CD8-positive, alpha-beta memory T cell (primary cell): ENCODE data around the gene SYTL3. TPM values are rescaled to one million over a fixed set of nuclear protein-coding genes. Genes with fewer than 3 reads are reported as not detected.
"Not testable (repeated sequence)": the region's sequence is repeated elsewhere in the genome, so short reads cannot be mapped to it uniquely, and the experiment has no call there.

Source experiments
- CTCF ChIA-PET: fragments of 350-600 bp; sonication (Branson Sonifier 250); formaldehyde crosslinking; loops from one replicate; lab custom pipeline; 2021; ENCODE audit warnings: antibody characterized with exemption; lab: Charles Lee
- POLR2A ChIA-PET: fragments of 350-600 bp; sonication (Branson Sonifier 250); formaldehyde crosslinking; loops from one replicate; lab custom pipeline; 2021; ENCODE audit warnings: antibody characterized with exemption; lab: Charles Lee
- DNase-seq, 5 donors: peaks; one replicate each; pipeline versions ENCODE4 v3.0.0 to v3.0.0-alpha.2; 2020 to 2022; ENCODE audit warnings: mixed read lengths in 1 of 5
- H3K27ac ChIP-seq: one replicate; pipeline ENCODE4 v1.7.0; 2013; ENCODE audit warnings: low read depth, mild to moderate bottlenecking, low read length, moderate library complexity
- H3K27me3 ChIP-seq: 2 replicates; pipeline ENCODE4 v1.7.0; 2013; ENCODE audit warnings: low read length, mild to moderate bottlenecking; ENCODE audit not compliant: insufficient read depth, poor library complexity, severe bottlenecking
- H3K36me3 ChIP-seq: 2 replicates; pipeline ENCODE4 v1.7.0; 2013; ENCODE audit warnings: mild to moderate bottlenecking, low read length, moderate library complexity; ENCODE audit not compliant: insufficient read depth
- H3K4me1 ChIP-seq: 2 replicates; pipeline ENCODE4 v1.7.0; 2013; ENCODE audit warnings: mild to moderate bottlenecking, low read length, moderate library complexity; ENCODE audit not compliant: insufficient read depth
- H3K4me3 ChIP-seq: 2 replicates; pipeline ENCODE4 v1.7.0; 2013; ENCODE audit warnings: mild to moderate bottlenecking, low read length
- H3K9me3 ChIP-seq: 2 replicates; pipeline ENCODE4 v1.7.0; 2013; ENCODE audit warnings: mild to moderate bottlenecking, low read length
- H3K27ac Mint-ChIP-seq, 8 donors: one replicate each; pipeline ENCODE4 v1.8.0; 2020 to 2021; ENCODE audit warnings: mixed read lengths in 8 of 8, mild to moderate bottlenecking in 6 of 8, inconsistent platforms in 3 of 8, moderate library complexity in 3 of 8
- H3K27me3 Mint-ChIP-seq, 2 donors: one replicate each; pipeline ENCODE4 v1.8.0; 2020 to 2021; ENCODE audit warnings: mixed read lengths in 2 of 2, mild to moderate bottlenecking in 1 of 2, moderate library complexity in 1 of 2
- H3K36me3 Mint-ChIP-seq, 3 donors: one replicate each; pipeline ENCODE4 v1.8.0; 2020 to 2021; ENCODE audit warnings: mixed read lengths in 3 of 3, inconsistent platforms in 1 of 3, mild to moderate bottlenecking in 1 of 3
- H3K4me1 Mint-ChIP-seq, 3 donors: one replicate each; pipeline ENCODE4 v1.8.0; 2020 to 2021; ENCODE audit warnings: mixed read lengths in 3 of 3, inconsistent platforms in 1 of 3, mild to moderate bottlenecking in 1 of 3
- H3K4me3 Mint-ChIP-seq, 7 donors: one replicate each; pipeline ENCODE4 v1.8.0; 2020 to 2021; ENCODE audit warnings: mixed read lengths in 7 of 7, mild to moderate bottlenecking in 6 of 7, moderate library complexity in 4 of 7, inconsistent platforms in 2 of 7
- H3K9me3 Mint-ChIP-seq, 5 donors: one replicate each; pipeline ENCODE4 v1.8.0; 2020 to 2022; ENCODE audit warnings: mixed read lengths in 5 of 5, mild to moderate bottlenecking in 3 of 5, moderate library complexity in 2 of 5, inconsistent platforms in 1 of 5
- polyA plus RNA-seq: library from polyadenylated mRNA; unstranded; fragments of 300-500 nt; fragmentation: Illumina TruSeq; gene quantifications from one replicate; pipeline ENCODE4 v1.2.3, GENCODE V29; 2021
- total RNA-seq, 2 experiments: library from RNA; stranded (reverse); gene quantifications; one replicate each; pipeline ENCODE4 v1.2.3, GENCODE V29; 2021

The SYTL3 gene
- total and polyA plus RNA-seq, 3 experiments from 2014 or later, result 19.5 to 102 (median 96.6) TPM

DNA sequence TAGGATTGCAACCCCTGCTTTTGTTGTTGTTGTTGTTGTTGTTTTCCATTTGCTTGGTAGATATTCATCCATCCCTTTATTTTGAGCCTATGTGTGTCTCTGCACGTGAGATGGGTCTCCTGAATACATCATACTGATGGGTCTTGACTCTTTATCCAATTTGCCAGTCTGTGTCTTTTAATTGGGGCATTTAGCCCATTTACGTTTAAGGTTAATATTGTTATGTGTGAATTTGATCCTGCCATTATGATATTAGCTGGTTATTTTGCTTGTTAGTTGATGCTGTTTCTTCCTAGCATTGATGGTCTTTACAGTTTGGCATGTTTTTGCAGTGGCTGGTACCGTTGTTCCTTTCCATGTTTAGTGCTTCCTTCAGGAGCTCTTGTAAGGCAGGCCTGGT lies 31.6 kb upstream of the SYTL3 start:
- H3K27ac ChIP-seq, H3K27me3 ChIP-seq, H3K9me3 ChIP-seq, H3K4me3 ChIP-seq, DNase-seq, H3K4me3 Mint-ChIP-seq, H3K4me1 ChIP-seq, H3K9me3 Mint-ChIP-seq, H3K27me3 Mint-ChIP-seq, POLR2A ChIA-PET: not testable (repeated sequence)
- CTCF ChIA-PET, result interaction anchor here (0.9 kb wide), 1 partner anchor 397 kb away, joined by 3 read pairs; no protein-coding TSS in a partner anchor
- peaks cover 27% of the 10 kb centered on the region for H3K36me3 ChIP-seq
- Mint-ChIP-seq H3K27ac (peak overlapping the region in 7 of 8 donors; percentile 43 to 86 (median 62)), H3K4me1 (peaks cover 21 to 27% (median 25%) of the 10 kb centered on the region in 3 donors), H3K36me3 (peaks cover 18 to 96% (median 26%) of the 10 kb centered on the region in 3 donors)

DNA sequence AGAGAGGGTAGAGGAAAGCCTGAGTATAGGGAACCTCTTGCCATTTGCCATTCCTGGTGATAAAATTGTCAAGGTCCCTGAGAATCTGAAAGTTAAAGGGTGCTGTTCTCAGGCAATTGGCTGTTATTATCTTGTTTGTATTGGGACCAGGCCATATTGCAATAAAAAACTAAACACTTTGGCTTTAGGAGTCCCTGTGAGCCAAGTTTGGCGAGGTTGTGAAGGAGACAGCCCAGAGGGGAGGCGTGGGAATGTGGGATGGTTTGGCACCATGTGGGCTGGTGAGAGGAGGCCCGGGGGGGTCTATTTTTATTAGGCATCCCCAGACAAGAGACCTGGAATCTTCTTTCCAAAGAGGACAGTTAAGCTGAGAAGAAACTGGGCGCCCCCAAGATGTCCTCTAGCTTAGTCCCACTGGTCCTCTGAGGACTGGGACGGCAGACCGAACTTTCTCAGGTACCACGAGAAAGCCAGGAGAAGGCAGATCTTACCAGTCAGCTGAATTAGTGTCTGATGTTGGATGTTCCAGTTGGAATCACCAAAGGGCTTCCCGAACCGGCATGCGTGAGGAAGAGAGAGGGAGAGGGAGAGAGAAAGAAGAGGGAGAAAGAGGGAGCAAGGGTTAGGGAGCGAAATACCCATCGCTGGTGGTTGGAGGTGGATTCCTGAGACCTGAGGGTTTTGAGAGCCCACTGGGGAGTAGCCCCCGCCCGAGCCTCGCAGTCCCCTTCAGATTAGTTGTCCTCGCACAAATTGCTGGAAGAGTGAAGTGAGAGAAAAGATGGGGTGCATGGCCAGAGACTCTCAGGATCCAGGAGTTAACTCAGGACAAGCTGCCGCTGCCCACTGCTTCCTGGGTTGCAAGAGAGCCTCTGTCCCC lies 29.7 kb upstream of the SYTL3 start:
- H3K4me1 Mint-ChIP-seq, result peaks cover 20 to 27% (median 25%) of the 10 kb centered on the region in 3 donors
- H3K9me3 Mint-ChIP-seq, result no peaks in the 10 kb centered on the region
- H3K4me3 Mint-ChIP-seq, result no peak overlapping the region
- peak overlapping the region in 6 of 8 donors; percentile 4 to 73 (median 56) for H3K27ac Mint-ChIP-seq
- H3K36me3 Mint-ChIP-seq, result peaks cover 10 to 96% (median 20%) of the 10 kb centered on the region in 3 donors
- H3K4me3 ChIP-seq, result no peak overlapping the region
- no peaks in the 10 kb centered on the region for H3K9me3 ChIP-seq
- H3K36me3 ChIP-seq, result peaks cover 24% of the 10 kb centered on the region
- H3K27me3 Mint-ChIP-seq, result no peaks in the 10 kb centered on the region
- ChIA-PET CTCF (interaction anchor here (0.8 kb wide), 1 partner anchor 73 kb away, joined by 3 read pairs; no protein-coding TSS in a partner anchor), POLR2A (no interaction called here)
- H3K4me1 ChIP-seq, result no peaks in the 10 kb centered on the region
- no peaks in the 10 kb centered on the region for H3K27me3 ChIP-seq
- no peak overlapping the region for H3K27ac ChIP-seq
- no peak for DNase-seq

DNA sequence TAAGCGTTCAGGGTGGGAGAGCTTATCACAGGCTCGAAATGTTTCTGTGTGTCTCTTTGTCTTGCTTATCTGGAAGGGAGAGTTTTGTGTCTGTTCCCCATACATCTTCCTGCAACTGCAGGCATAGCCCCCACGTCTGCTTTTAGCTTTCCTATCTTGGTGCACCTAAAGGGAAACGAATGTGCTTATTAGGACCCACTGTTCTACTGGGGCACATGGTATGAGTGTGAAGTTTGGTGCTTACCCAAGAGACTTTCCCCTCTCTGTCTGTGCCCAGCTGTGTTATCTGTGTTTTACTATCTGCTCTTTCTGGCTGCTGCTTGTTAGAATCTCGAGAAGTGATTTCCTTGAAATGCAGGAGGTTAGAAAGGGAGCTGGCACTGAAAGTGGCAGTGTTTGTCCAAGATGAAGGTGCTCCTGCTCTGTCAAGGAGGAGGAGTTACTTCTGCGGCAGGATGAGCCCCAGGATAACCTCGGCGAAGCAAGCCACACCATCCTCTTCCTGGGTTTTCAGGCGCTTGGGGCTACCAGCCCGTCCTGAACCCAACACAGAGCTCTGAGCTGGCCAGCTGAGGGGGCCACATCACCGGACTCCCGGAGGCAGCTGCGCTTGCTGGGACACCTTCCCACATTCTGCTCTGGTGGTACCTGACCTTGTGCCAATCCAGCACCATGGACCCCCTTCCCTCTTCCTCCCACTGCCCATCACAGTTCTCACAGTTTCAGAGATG lies 28.7 kb upstream of the SYTL3 start:
- Histone ChIP-seq H3K36me3 (peaks cover 30% of the 10 kb centered on the region), H3K27ac (no peak overlapping the region), H3K27me3 (no peaks in the 10 kb centered on the region), H3K4me1 (no peaks in the 10 kb centered on the region), H3K4me3 (no peak overlapping the region), H3K9me3 (no peaks in the 10 kb centered on the region)
- Mint-ChIP-seq H3K27me3 (no peaks in the 10 kb centered on the region), H3K36me3 (peaks cover 9 to 97% (median 19%) of the 10 kb centered on the region in 3 donors), H3K9me3 (no peaks in the 10 kb centered on the region), H3K4me1 (peaks cover 22 to 32% (median 25%) of the 10 kb centered on the region in 3 donors), H3K4me3 (no peak overlapping the region), H3K27ac (peak overlapping the region in 5 of 8 donors; percentile 26 to 88 (median 60))
- DNase-seq, result no peak
- ChIA-PET POLR2A (no interaction called here), CTCF (interaction anchor here (0.8 to 1.6 kb wide), 4 partner anchors 10 to 72 kb away, joined by 3 to 5 read pairs (median 4); no protein-coding TSS in a partner anchor)

- ChIA-PET POLR2A (no interaction called here), CTCF (interaction anchor here (1.2 to 1.6 kb wide), 4 partner anchors 9 to 69 kb away, joined by 3 to 5 read pairs (median 4); no protein-coding TSS in a partner anchor)
- DNase-seq, result no peak
- Histone ChIP-seq H3K27ac (no peak overlapping the region), H3K27me3 (no peaks in the 10 kb centered on the region), H3K9me3 (no peaks in the 10 kb centered on the region), H3K4me1 (no peaks in the 10 kb centered on the region), H3K4me3 (no peak overlapping the region), H3K36me3 (peaks cover 38% of the 10 kb centered on the region)
- Mint-ChIP-seq H3K36me3 (peaks cover 14 to 97% (median 19%) of the 10 kb centered on the region in 3 donors), H3K9me3 (no peaks in the 10 kb centered on the region), H3K4me3 (no peak overlapping the region), H3K4me1 (peaks cover 20 to 30% (median 25%) of the 10 kb centered on the region in 3 donors), H3K27me3 (no peaks in the 10 kb centered on the region), H3K27ac (peak overlapping the region in 6 of 8 donors; percentile 43 to 78 (median 66))
Observed at GRCh38 chr6:158621694-158622544, 27.9 kb upstream of the SYTL3 start.

DNA sequence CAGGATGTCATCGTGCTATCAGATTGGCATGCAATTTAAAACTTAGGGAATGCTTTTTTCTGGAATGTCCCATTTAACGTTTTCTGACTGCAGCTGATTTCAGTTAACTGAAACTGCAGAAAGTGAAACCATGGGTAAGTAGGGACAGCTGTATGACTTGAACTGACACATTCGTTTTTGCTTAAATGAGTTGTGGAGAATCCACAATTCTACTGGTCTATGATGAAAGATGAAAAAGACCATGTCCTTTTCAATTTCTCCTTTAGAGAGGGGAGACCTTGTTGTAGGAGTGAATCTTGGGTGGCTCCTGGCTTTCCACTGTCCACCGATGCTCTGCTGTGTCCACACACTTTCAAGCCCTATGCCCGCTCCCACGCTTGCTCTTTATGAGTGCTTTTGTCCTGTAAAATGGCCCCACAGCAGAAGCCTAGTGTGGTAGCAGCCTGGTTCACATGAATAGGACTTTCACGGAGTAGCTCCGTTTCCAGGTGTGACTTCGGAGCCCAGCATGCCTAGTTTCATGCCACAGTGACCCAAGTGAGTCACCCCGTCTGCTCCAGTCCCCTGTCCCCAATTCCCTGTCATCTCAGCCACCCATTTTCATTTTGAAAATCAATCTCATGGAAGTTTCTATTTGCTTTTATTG lies 27.2 kb upstream of the SYTL3 start:
- Histone ChIP-seq H3K27ac (no peak overlapping the region), H3K4me3 (no peak overlapping the region), H3K9me3 (no peaks in the 10 kb centered on the region), H3K36me3 (peaks cover 45% of the 10 kb centered on the region), H3K4me1 (no peaks in the 10 kb centered on the region), H3K27me3 (no peaks in the 10 kb centered on the region)
- H3K9me3 Mint-ChIP-seq, result peaks cover 0 to 1% (median 0%) of the 10 kb centered on the region in 5 donors
- peak overlapping the region in 6 of 8 donors; percentile 67 to 88 (median 78) for H3K27ac Mint-ChIP-seq
- CTCF ChIA-PET, result interaction anchor here (0.9 to 1.2 kb wide), 2 partner anchors 17 to 81 kb away, joined by 3 read pairs; no protein-coding TSS in a partner anchor
- H3K4me1 Mint-ChIP-seq, result peaks cover 17 to 28% (median 24%) of the 10 kb centered on the region in 3 donors
- no peak for DNase-seq
- H3K36me3 Mint-ChIP-seq, result peaks cover 18 to 97% (median 19%) of the 10 kb centered on the region in 3 donors
- POLR2A ChIA-PET, result interaction anchor here (0.6 kb wide), 1 partner anchor 31 kb away, joined by 3 read pairs; no protein-coding TSS in a partner anchor
- H3K27me3 Mint-ChIP-seq, result no peaks in the 10 kb centered on the region
- no peak overlapping the region for H3K4me3 Mint-ChIP-seq

- Mint-ChIP-seq H3K27me3 (no peaks in the 10 kb centered on the region), H3K9me3 (peaks cover 0 to 1% (median 0%) of the 10 kb centered on the region in 5 donors), H3K4me3 (no peak overlapping the region), H3K4me1 (peaks cover 17 to 26% (median 20%) of the 10 kb centered on the region in 3 donors), H3K36me3 (peaks cover 20 to 95% (median 23%) of the 10 kb centered on the region in 3 donors), H3K27ac (peak overlapping the region in 7 of 8 donors; percentile 25 to 86 (median 77))
- no peak overlapping the region for H3K27ac ChIP-seq
- no peak for DNase-seq
- no peaks in the 10 kb centered on the region for H3K4me1 ChIP-seq
- no peak overlapping the region for H3K4me3 ChIP-seq
- POLR2A ChIA-PET, result no interaction called here
- no peaks in the 10 kb centered on the region for H3K27me3 ChIP-seq
- peaks cover 44% of the 10 kb centered on the region for H3K36me3 ChIP-seq
- no peaks in the 10 kb centered on the region for H3K9me3 ChIP-seq
- CTCF ChIA-PET, result no interaction called here
Observed at GRCh38 chr6:158624684-158625682, 24.9 kb upstream of the SYTL3 start.
